Mammary epithelial cell (primary cell): ENCODE measurements around the gene MFN2.
"Not testable (repeated sequence)": the region's sequence is repeated elsewhere in the genome, so short reads cannot be mapped to it uniquely, and the experiment has no call there.

ENCODE experiments used
- CTCF ChIP-seq, 2 donors: IDR thresholded peaks in 1 of 2; conservative IDR thresholded peaks in 1 of 2; 2 replicates each; pipeline ENCODE4 v1.5.1; 2011 to 2012; ENCODE audit warnings: inconsistent platforms in 2 of 2, low read length in 2 of 2, mild to moderate bottlenecking in 2 of 2, control low read depth in 1 of 2, low read depth in 1 of 2; ENCODE audit not compliant: insufficient read depth in 1 of 2; ENCODE audit errors: extremely low read depth in 1 of 2
- EZH2 ChIP-seq: IDR thresholded peaks from 2 replicates; pipeline ENCODE4 v1.6.1; 2012; ENCODE audit warnings: low read length, inconsistent platforms, borderline replicate concordance

GRCh38 chr1:12008355-12008754 lies 28.1 kb downstream of the MFN2 start:
- TF ChIP-seq CTCF (conservative IDR thresholded peaks at IDR 0.05 in 1 of 2, IDR thresholded peaks at IDR 0.05 in 1 of 2; ENCODE audit: extremely low read depth in 1 of 2, insufficient read depth in 1 of 2, low read depth in 1 of 2, low read length in 2 of 2); EZH2: not testable (repeated sequence)
